A673 (cell line): ENCODE data around the gene GAB2. TPM values are rescaled to one million over a fixed set of nuclear protein-coding genes. Genes with fewer than 3 reads are reported as not detected.

ENCODE experiments used
- BruUV-seq: library from RNA; stranded (reverse); fragments of 400-500 nt; replicated peaks from 2 replicates; lab custom pipeline; 2021; lab: Mats Ljungman, UMichigan
- CTCF ChIA-PET: fragments of 300-600 bp; sonication (Branson Sonifier 250); formaldehyde crosslinking; loops from one replicate; lab custom pipeline; 2022; ENCODE audit warnings: antibody characterized with exemption; lab: Charles Lee
- POLR2A ChIA-PET: fragments of 300-600 bp; sonication (Branson Sonifier 250); formaldehyde crosslinking; loops from one replicate; lab custom pipeline; 2022; ENCODE audit warnings: antibody characterized with exemption; ENCODE audit not compliant: low non-redundant PET; lab: Charles Lee
- DNase-seq: peaks from one replicate; pipeline ENCODE4 v3.0.0-alpha.2; 2015; ENCODE audit warnings: low spot score
- H3K27ac ChIP-seq: fragments of 200-600 bp; sonication (generic); 2 replicates; pipeline ENCODE4 v1.5.1; 2016; ENCODE audit warnings: mixed run types, low read depth, mild to moderate bottlenecking, mixed read lengths, antibody characterized with exemption, low read length; ENCODE audit not compliant: poor library complexity, severe bottlenecking
- H3K27me3 ChIP-seq: fragments of 200-600 bp; sonication (generic); replicated peaks from 2 replicates; pipeline ENCODE4 v1.6.1; 2017; ENCODE audit warnings: mixed run types, low read depth, mild to moderate bottlenecking, mixed read lengths, antibody characterized with exemption, low read length; ENCODE audit not compliant: insufficient read depth, poor library complexity
- H3K36me3 ChIP-seq: fragments of 200-600 bp; sonication (generic); 2 replicates; pipeline ENCODE4 v1.6.1; 2016; ENCODE audit warnings: mixed run types, mild to moderate bottlenecking, mixed read lengths, antibody characterized with exemption, low read length; ENCODE audit not compliant: insufficient read depth, poor library complexity, severe bottlenecking
- H3K4me1 ChIP-seq: fragments of 200-600 bp; sonication (generic); 2 replicates; pipeline ENCODE4 v1.6.1; 2017; ENCODE audit warnings: mixed run types, mild to moderate bottlenecking, mixed read lengths, antibody characterized with exemption, low read length; ENCODE audit not compliant: insufficient read depth, poor library complexity, severe bottlenecking
- H3K4me3 ChIP-seq: fragments of 200-600 bp; sonication (generic); 2 replicates; pipeline ENCODE4 v1.5.1; 2016; ENCODE audit warnings: low read depth, mixed run types, mild to moderate bottlenecking, mixed read lengths, low read length; ENCODE audit not compliant: poor library complexity, severe bottlenecking
- H3K9me3 ChIP-seq: fragments of 200-600 bp; sonication (generic); 2 replicates; pipeline ENCODE4 v1.6.1; 2016; ENCODE audit warnings: mixed run types, low read depth, mild to moderate bottlenecking, mixed read lengths, antibody characterized with exemption, low read length; ENCODE audit not compliant: poor library complexity, severe bottlenecking
- CTCF ChIP-seq: fragments of 300-800, 200-600 bp; sonication (generic); conservative IDR thresholded peaks from 2 replicates; pipeline ENCODE4 v1.5.1; 2017; ENCODE audit warnings: low read depth, mild to moderate bottlenecking, antibody characterized with exemption, low read length, moderate library complexity, mixed read lengths
- EZH2 ChIP-seq: fragments of 200-600 bp; sonication (generic); IDR thresholded peaks from 2 replicates; pipeline ENCODE4 v1.6.1; 2017; ENCODE audit warnings: borderline replicate concordance, low read depth, mild to moderate bottlenecking, mixed read lengths, antibody characterized with exemption, low read length; ENCODE audit not compliant: poor library complexity, severe bottlenecking
- intact Hi-C: fragments of 100-400 bp; cut with micrococcal nuclease; formaldehyde crosslinking; loops from one replicate; pipeline ENCODE4 v1.10.0; 2022; ENCODE audit not compliant: unreplicated experiment
- total RNA-seq: library from RNA; stranded (reverse); gene quantifications from 2 replicates; pipeline ENCODE4 v1.2.3, GENCODE V29; 2021

Gene GAB2
- total RNA-seq, 1 experiment from 2014 or later, result 21.5 TPM

- no TSS peak for BruUV-seq
- no peak for TF ChIP-seq CTCF
- no peak for TF ChIP-seq EZH2
These were observed 218.0 kb downstream of the GAB2 start for GRCh38 chr11:78199653-78200015.

GRCh38 chr11:78199015-78199652, 218.5 kb downstream of the GAB2 start:
- DNase-seq, result no peak
- Histone ChIP-seq H3K4me1 (no peaks in the 10 kb centered on the region), H3K27ac (no peak overlapping the region), H3K4me3 (no peak overlapping the region), H3K9me3 (no peaks in the 10 kb centered on the region), H3K36me3 (no peaks in the 10 kb centered on the region), H3K27me3 (no peaks in the 10 kb centered on the region)
- no TSS peak for BruUV-seq
- intact Hi-C loops, result no loop called here
- TF ChIP-seq EZH2 (no peak), CTCF (no peak)
- ChIA-PET CTCF (no interaction called here), POLR2A (no interaction called here)

More at GRCh38 chr11:78199653-78200015, 218.0 kb downstream of the GAB2 start:
- H3K4me3 ChIP-seq, result no peak overlapping the region
- no peak for DNase-seq
- no peak overlapping the region for H3K27ac ChIP-seq
- no peaks in the 10 kb centered on the region for H3K4me1 ChIP-seq
- H3K27me3 ChIP-seq, result no peaks in the 10 kb centered on the region
- no peaks in the 10 kb centered on the region for H3K36me3 ChIP-seq
- intact Hi-C loops, result no loop called here
- POLR2A ChIA-PET, result no interaction called here
- no peaks in the 10 kb centered on the region for H3K9me3 ChIP-seq
- CTCF ChIA-PET, result no interaction called here

GRCh38 chr11:78197816-78198215, 219.8 kb downstream of the GAB2 start:
- intact Hi-C loops, result no loop called here
- no peaks in the 10 kb centered on the region for H3K27me3 ChIP-seq
- ChIA-PET CTCF (no interaction called here), POLR2A (no interaction called here)
- no peak overlapping the region for H3K27ac ChIP-seq
- no peaks in the 10 kb centered on the region for H3K36me3 ChIP-seq
- TF ChIP-seq CTCF (no peak), EZH2 (no peak)
- no peak overlapping the region for H3K4me3 ChIP-seq
- no peaks in the 10 kb centered on the region for H3K9me3 ChIP-seq
- H3K4me1 ChIP-seq, result no peaks in the 10 kb centered on the region
- no TSS peak for BruUV-seq
- no peak for DNase-seq
